Activated naive CD4-positive, alpha-beta T cell treated with anti-CD3 and anti-CD28 coated beads, Interleukin-2, amount 50 U/mL, for 24 hours (primary cell): ENCODE results near the gene PYGO2.

Source experiments
- H3K27ac Mint-ChIP-seq: one replicate; pipeline ENCODE4 v1.8.0; 2021; ENCODE audit warnings: mild to moderate bottlenecking, mixed read lengths
- H3K27me3 Mint-ChIP-seq: one replicate; pipeline ENCODE4 v1.8.0; 2021; ENCODE audit warnings: mixed read lengths
- H3K36me3 Mint-ChIP-seq: one replicate; pipeline ENCODE4 v1.8.0; 2021; ENCODE audit warnings: mixed read lengths
- H3K4me1 Mint-ChIP-seq: one replicate; pipeline ENCODE4 v1.8.0; 2021; ENCODE audit warnings: mixed read lengths
- H3K4me3 Mint-ChIP-seq: one replicate; pipeline ENCODE4 v1.8.0; 2021; ENCODE audit warnings: mild to moderate bottlenecking, mixed read lengths
- H3K9me3 Mint-ChIP-seq: one replicate; pipeline ENCODE4 v1.8.0; 2021; ENCODE audit warnings: mixed read lengths

PYGO2 gene

GRCh38 chr1:154974102-154974807 lies 12.7 kb upstream of the PYGO2 start, which contains the start of gene CKS1B:
TSS of gene CKS1B (plus strand) at chr1:154974681. CDS start at chr1:154974746, 65 bp downstream.
- Mint-ChIP-seq H3K27me3 (no peaks in the 10 kb centered on the region), H3K4me1 (peaks cover 29% of the 10 kb centered on the region), H3K9me3 (no peaks in the 10 kb centered on the region), H3K27ac (no peak within 1 kb of the TSS), H3K4me3 (no peak within 1 kb of the TSS), H3K36me3 (peaks cover 2% of the 10 kb centered on the region)

GRCh38 chr1:154973344-154974101 lies 11.9 kb upstream of the PYGO2 start:
- H3K36me3 Mint-ChIP-seq = peaks cover 2% of the 10 kb centered on the region
- no peak overlapping the region for H3K27ac Mint-ChIP-seq
- peaks cover 33% of the 10 kb centered on the region for H3K4me1 Mint-ChIP-seq
- no peaks in the 10 kb centered on the region for H3K27me3 Mint-ChIP-seq
- no peak overlapping the region for H3K4me3 Mint-ChIP-seq
- no peaks in the 10 kb centered on the region for H3K9me3 Mint-ChIP-seq

GRCh38 chr1:154972517-154973343 lies 11.1 kb upstream of the PYGO2 start:
- H3K4me3 Mint-ChIP-seq = no peak overlapping the region
- H3K27me3 Mint-ChIP-seq = no peaks in the 10 kb centered on the region
- peak overlapping the region; percentile 69 for H3K27ac Mint-ChIP-seq
- H3K36me3 Mint-ChIP-seq = peaks cover 2% of the 10 kb centered on the region
- H3K4me1 Mint-ChIP-seq = peaks cover 38% of the 10 kb centered on the region
- H3K9me3 Mint-ChIP-seq = no peaks in the 10 kb centered on the region

GRCh38 chr1:154972213-154972516 lies 10.6 kb upstream of the PYGO2 start:
- Mint-ChIP-seq H3K9me3 (no peaks in the 10 kb centered on the region), H3K4me3 (no peak overlapping the region), H3K27me3 (no peaks in the 10 kb centered on the region), H3K4me1 (peaks cover 38% of the 10 kb centered on the region), H3K27ac (peak overlapping the region; percentile 69), H3K36me3 (peaks cover 2% of the 10 kb centered on the region)

GRCh38 chr1:154971341-154971998 lies 9.9 kb upstream of the PYGO2 start:
- Mint-ChIP-seq H3K27ac (peak overlapping the region; percentile 13), H3K4me1 (peaks cover 38% of the 10 kb centered on the region), H3K4me3 (peak overlapping the region; percentile 40), H3K9me3 (no peaks in the 10 kb centered on the region), H3K36me3 (peaks cover 2% of the 10 kb centered on the region), H3K27me3 (no peaks in the 10 kb centered on the region)

GRCh38 chr1:154970631-154971340 lies 9.2 kb upstream of the PYGO2 start, which contains the start of gene SHC1:
TSS of gene SHC1 (minus strand) at chr1:154970747. CDS start at chr1:154970526, 221 bp downstream.
- H3K36me3 Mint-ChIP-seq = peaks cover 2% of the 10 kb centered on the region
- H3K9me3 Mint-ChIP-seq = no peaks in the 10 kb centered on the region
- no peaks in the 10 kb centered on the region for H3K27me3 Mint-ChIP-seq
- peaks cover 38% of the 10 kb centered on the region for H3K4me1 Mint-ChIP-seq
- H3K4me3 Mint-ChIP-seq = peak within 1 kb of the TSS; percentile 40
- H3K27ac Mint-ChIP-seq = peak within 1 kb of the TSS; percentile 79

- Mint-ChIP-seq H3K36me3 (peaks cover 4% of the 10 kb centered on the region), H3K4me1 (peaks cover 38% of the 10 kb centered on the region), H3K27me3 (no peaks in the 10 kb centered on the region), H3K4me3 (no peak overlapping the region), H3K27ac (no peak overlapping the region), H3K9me3 (no peaks in the 10 kb centered on the region)
Observed at GRCh38 chr1:154969860-154970452, 8.4 kb upstream of the PYGO2 start.

GRCh38 chr1:154969246-154969645 lies 7.7 kb upstream of the PYGO2 start:
- no peaks in the 10 kb centered on the region for H3K27me3 Mint-ChIP-seq
- no peaks in the 10 kb centered on the region for H3K9me3 Mint-ChIP-seq
- H3K4me3 Mint-ChIP-seq = peak overlapping the region; percentile 30
- H3K27ac Mint-ChIP-seq = peak overlapping the region; percentile 79
- H3K4me1 Mint-ChIP-seq = peaks cover 38% of the 10 kb centered on the region
- H3K36me3 Mint-ChIP-seq = peaks cover 4% of the 10 kb centered on the region

- Mint-ChIP-seq H3K27ac (peak overlapping the region; percentile 59), H3K27me3 (no peaks in the 10 kb centered on the region), H3K4me3 (no peak overlapping the region), H3K4me1 (peaks cover 40% of the 10 kb centered on the region), H3K36me3 (peaks cover 6% of the 10 kb centered on the region), H3K9me3 (no peaks in the 10 kb centered on the region)
Observed at GRCh38 chr1:154968731-154969130, 7.1 kb upstream of the PYGO2 start.

- Mint-ChIP-seq H3K9me3 (no peaks in the 10 kb centered on the region), H3K4me3 (no peak overlapping the region), H3K4me1 (peaks cover 43% of the 10 kb centered on the region), H3K27ac (no peak overlapping the region), H3K27me3 (no peaks in the 10 kb centered on the region), H3K36me3 (peaks cover 7% of the 10 kb centered on the region)
Observed at GRCh38 chr1:154967331-154967950, 5.9 kb upstream of the PYGO2 start.

GRCh38 chr1:154966111-154966510 lies 4.5 kb upstream of the PYGO2 start:
- no peak overlapping the region for H3K27ac Mint-ChIP-seq
- H3K27me3 Mint-ChIP-seq = no peaks in the 10 kb centered on the region
- H3K9me3 Mint-ChIP-seq = no peaks in the 10 kb centered on the region
- peaks cover 7% of the 10 kb centered on the region for H3K36me3 Mint-ChIP-seq
- H3K4me1 Mint-ChIP-seq = peaks cover 36% of the 10 kb centered on the region
- H3K4me3 Mint-ChIP-seq = no peak overlapping the region

GRCh38 chr1:154964359-154964758 lies 2.8 kb upstream of the PYGO2 start:
- Mint-ChIP-seq H3K27ac (no peak overlapping the region), H3K9me3 (no peaks in the 10 kb centered on the region), H3K27me3 (no peaks in the 10 kb centered on the region), H3K4me3 (no peak overlapping the region), H3K4me1 (peaks cover 34% of the 10 kb centered on the region), H3K36me3 (peaks cover 5% of the 10 kb centered on the region)

- Mint-ChIP-seq H3K27me3 (no peaks in the 10 kb centered on the region), H3K36me3 (peaks cover 5% of the 10 kb centered on the region), H3K4me3 (no peak overlapping the region), H3K4me1 (peaks cover 29% of the 10 kb centered on the region), H3K27ac (peak overlapping the region; percentile 43), H3K9me3 (no peaks in the 10 kb centered on the region)
Observed at GRCh38 chr1:154963643-154964042, 2.1 kb upstream of the PYGO2 start.

- Mint-ChIP-seq H3K27me3 (no peaks in the 10 kb centered on the region), H3K27ac (peak overlapping the region; percentile 90), H3K9me3 (no peaks in the 10 kb centered on the region), H3K4me3 (peak overlapping the region; percentile 86), H3K36me3 (peaks cover 7% of the 10 kb centered on the region), H3K4me1 (peaks cover 32% of the 10 kb centered on the region)
Observed at GRCh38 chr1:154962795-154963330, 1.3 kb upstream of the PYGO2 start.
